K562 (cell line): Measurements from ENCODE around the gene KCNIP2. TPM values are rescaled to one million over a fixed set of nuclear protein-coding genes. Genes with fewer than 3 reads are reported as not detected.

Experiments used
- ATAC-seq: fragments of 200-7000 bp; cut with Tn5 transposase; 3 replicates; pipeline ENCODE4 v1.9.1; 2020; ENCODE audit warnings: moderate library complexity
- BruUV-seq: library from RNA; stranded (reverse); fragments of 400-500 nt; replicated peaks from 2 replicates; lab custom pipeline; 2021; lab: Mats Ljungman, UMichigan
- CTCF ChIA-PET: fragments of 300-600 bp; formaldehyde crosslinking; extraction: SDS; loops from one replicate; lab custom pipeline; 2021; ENCODE audit warnings: low intra/inter-chr PET ratio; lab: Yijun Ruan, JAX
- POLR2A ChIA-PET: fragments of 300-600, 350-650 bp; sonication (Branson Sonifier 250); formaldehyde crosslinking; extraction: SDS; loops from one replicate; lab custom pipeline; 2021; ENCODE audit warnings: antibody characterized with exemption, inconsistent platforms; lab: Yijun Ruan, JAX
- DNase-seq, 4 experiments: peaks; one replicate each; pipeline versions ENCODE4 v3.0.0 to v3.0.0-alpha.2; 2011 to 2018; ENCODE audit warnings: low spot score in 3 of 4, mixed read lengths in 3 of 4; ENCODE audit errors: extremely low read depth in 1 of 4
- FAIRE-seq: peaks from 2 replicates; lab custom pipeline; 2011; peaks lifted over from hg19 to GRCh38; lab: Jason Lieb, UNC
- H2AFZ ChIP-seq: 2 replicates; pipeline ENCODE4 v1.6.0; 2011; ENCODE audit warnings: low read depth, low read length, control low read depth, inconsistent platforms
- H3K27ac ChIP-seq: fragments of 200-600 bp; 3 replicates; pipeline ENCODE4 v1.8.0; 2011; ENCODE audit warnings: low read depth, mild to moderate bottlenecking, control low read depth, inconsistent platforms, low read length, moderate library complexity, mixed read lengths; ENCODE audit errors: extremely low read depth
- H3K27me3 ChIP-seq, 2 experiments: fragments of 300-600 bp in 1 of 2; 2 replicates in 1 of 2; 3 replicates in 1 of 2; pipeline versions ENCODE4 v1.6.0 to v1.8.0; 2011; ENCODE audit warnings: inconsistent platforms in 2 of 2, low read length in 2 of 2, mild to moderate bottlenecking in 1 of 2, mixed read lengths in 1 of 2, moderate library complexity in 1 of 2; ENCODE audit not compliant: control insufficient read depth in 2 of 2, insufficient read depth in 2 of 2
- H3K36me3 ChIP-seq: fragments of 300-600 bp; 3 replicates; pipeline ENCODE4 v1.8.0; 2011; ENCODE audit warnings: mild to moderate bottlenecking, low read length, inconsistent platforms; ENCODE audit not compliant: control insufficient read depth, insufficient read depth
- H3K4me1 ChIP-seq, 2 experiments: fragments of 200-600 bp in 1 of 2; replicated peaks in 1 of 2; 2 replicates in 1 of 2; 3 replicates in 1 of 2; pipeline versions ENCODE4 v1.5.1 to v1.8.0; 2011; ENCODE audit warnings: inconsistent platforms in 2 of 2, low read length in 2 of 2, mild to moderate bottlenecking in 1 of 2, mixed read lengths in 1 of 2, moderate library complexity in 1 of 2; ENCODE audit not compliant: control insufficient read depth in 2 of 2, insufficient read depth in 2 of 2
- H3K4me2 ChIP-seq: 2 replicates; pipeline ENCODE4 v1.6.1; 2011; ENCODE audit warnings: low read length, control low read depth, inconsistent platforms, mixed read lengths; ENCODE audit not compliant: insufficient read depth
- H3K4me3 ChIP-seq: fragments of 200-600 bp; sonication (generic), shearing (Covaris generic); 2 replicates; pipeline ENCODE4 v1.5.1; 2016; ENCODE audit warnings: control low read depth, inconsistent platforms
- H3K79me2 ChIP-seq: fragments of 200-600 bp; 3 replicates; pipeline ENCODE4 v1.8.0; 2011; ENCODE audit warnings: low read length, inconsistent platforms; ENCODE audit not compliant: control insufficient read depth, insufficient read depth
- H3K9ac ChIP-seq, 2 experiments: 2 replicates each; pipeline versions ENCODE4 v1.6.0 to v1.6.1; 2011; ENCODE audit warnings: low read depth in 2 of 2, low read length in 2 of 2, control low read depth in 1 of 2, inconsistent platforms in 1 of 2, mild to moderate bottlenecking in 1 of 2, mixed read lengths in 1 of 2; ENCODE audit not compliant: insufficient read depth in 1 of 2
- H3K9me1 ChIP-seq: one replicate; pipeline ENCODE4 v1.6.0; 2011; ENCODE audit warnings: inconsistent platforms, mild to moderate bottlenecking, low read length, moderate library complexity; ENCODE audit not compliant: control insufficient read depth, insufficient read depth
- H3K9me3 ChIP-seq: replicated peaks from 2 replicates; pipeline ENCODE4 v1.5.1; 2011; ENCODE audit warnings: low read depth, low read length, inconsistent platforms; ENCODE audit not compliant: control insufficient read depth, insufficient read depth
- H4K20me1 ChIP-seq: replicated peaks from 2 replicates; pipeline ENCODE4 v1.6.1; 2011; ENCODE audit warnings: low read length, inconsistent platforms, mixed read lengths; ENCODE audit not compliant: control insufficient read depth, insufficient read depth
- MBD2 ChIP-seq: sonication (generic); IDR thresholded peaks from 2 replicates; pipeline ENCODE4 v1.6.1; 2016; ENCODE audit warnings: low read depth, borderline replicate concordance
- NFRKB ChIP-seq: fragments of 450-650 bp; IDR thresholded peaks from 2 replicates; pipeline ENCODE4 v1.6.1; 2016; ENCODE audit warnings: low read depth
- in situ Hi-C: fragments of 300-500 bp; cut with MboI; formaldehyde crosslinking; loops from 4 replicates; pipeline ENCODE4 v1.15.0; 2018; ENCODE audit warnings: inconsistent platforms, mixed read lengths
- intact Hi-C: fragments of 100-400 bp; cut with micrococcal nuclease; formaldehyde crosslinking; loops from 2 replicates; pipeline ENCODE4 v1.14.2; 2022
- polyA plus RNA-seq, 8 experiments: library from polyadenylated mRNA; depleted of rRNA in 4 of 8; stranded (reverse) in 5 of 8; unstranded in 3 of 8; fragments of >200 nt; fragmentation: Nextera tagmentation in 2 of 8; fragmentation: Illumina TruSeq in 1 of 8; extraction: Ambion mirVana in 2 of 8; extraction: Trizol in 1 of 8; gene quantifications; 2 replicates each; pipeline versions ENCODE4 v1.2.1 to v1.2.3, GENCODE V29; 2011 to 2014; ENCODE audit warnings: inconsistent platforms in 1 of 8, missing spikeins in 1 of 8
- total RNA-seq, 7 experiments: library from RNA; depleted of rRNA in 6 of 7; stranded (reverse); fragments of >200 nt in 6 of 7; fragmentation: Illumina TruSeq in 2 of 7; extraction: Trizol in 2 of 7; gene quantifications; 2 replicates each; pipeline versions ENCODE4 v1.2.1 to v1.2.3, GENCODE V29; 2011 to 2021; ENCODE audit warnings: low replicate concordance in 1 of 7
- TF ChIP-seq, protein P1 (sequence below): fragments of 450-650 bp; IDR thresholded peaks from 2 replicates; pipeline ENCODE4 v1.6.1; 2017; ENCODE audit warnings: antibody characterized with exemption, mild to moderate bottlenecking
- TF ChIP-seq, protein P2 (sequence below), 2 experiments: fragments of 450-650 bp; conservative IDR thresholded peaks; 2 replicates each; pipeline ENCODE4 v1.6.1; 2017; ENCODE audit warnings: mild to moderate bottlenecking in 2 of 2, moderate library complexity in 2 of 2
- TF ChIP-seq, protein P3 (sequence below): fragments of 450-650 bp; IDR thresholded peaks from 2 replicates; pipeline ENCODE4 v1.6.1; 2016; ENCODE audit warnings: missing biosample characterization, missing genetic modification characterization

Gene KCNIP2
- total and polyA plus RNA-seq, 9 of the 15 experiments (the other 6 are each of a cell fraction or from before 2014, with no cell fraction given), result 2.5 to 7.6 (median 4.1) TPM

DNA sequence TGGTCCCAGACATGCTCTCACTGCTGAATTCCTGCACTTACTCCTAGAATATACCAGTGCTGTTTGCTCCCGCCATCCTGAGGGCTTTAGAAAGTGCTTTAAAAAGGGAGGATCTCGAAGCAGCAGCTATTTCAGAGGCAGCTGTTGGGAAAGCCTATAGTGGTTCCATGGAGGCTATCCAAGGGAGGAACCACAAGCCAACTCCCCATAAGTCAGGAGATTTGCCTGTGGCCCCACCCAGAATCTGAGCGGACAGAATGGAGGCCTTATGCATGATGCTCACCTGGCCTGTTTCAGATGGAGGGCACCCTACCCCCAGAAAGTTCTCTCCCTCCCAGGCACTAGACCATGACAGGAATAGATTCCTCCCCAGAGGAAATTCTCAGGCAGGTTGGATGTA is 2.3 kb upstream of the KCNIP2 start (continued):
- TF ChIP-seq MBD2, result no peak
- TF ChIP-seq, protein P1, sequence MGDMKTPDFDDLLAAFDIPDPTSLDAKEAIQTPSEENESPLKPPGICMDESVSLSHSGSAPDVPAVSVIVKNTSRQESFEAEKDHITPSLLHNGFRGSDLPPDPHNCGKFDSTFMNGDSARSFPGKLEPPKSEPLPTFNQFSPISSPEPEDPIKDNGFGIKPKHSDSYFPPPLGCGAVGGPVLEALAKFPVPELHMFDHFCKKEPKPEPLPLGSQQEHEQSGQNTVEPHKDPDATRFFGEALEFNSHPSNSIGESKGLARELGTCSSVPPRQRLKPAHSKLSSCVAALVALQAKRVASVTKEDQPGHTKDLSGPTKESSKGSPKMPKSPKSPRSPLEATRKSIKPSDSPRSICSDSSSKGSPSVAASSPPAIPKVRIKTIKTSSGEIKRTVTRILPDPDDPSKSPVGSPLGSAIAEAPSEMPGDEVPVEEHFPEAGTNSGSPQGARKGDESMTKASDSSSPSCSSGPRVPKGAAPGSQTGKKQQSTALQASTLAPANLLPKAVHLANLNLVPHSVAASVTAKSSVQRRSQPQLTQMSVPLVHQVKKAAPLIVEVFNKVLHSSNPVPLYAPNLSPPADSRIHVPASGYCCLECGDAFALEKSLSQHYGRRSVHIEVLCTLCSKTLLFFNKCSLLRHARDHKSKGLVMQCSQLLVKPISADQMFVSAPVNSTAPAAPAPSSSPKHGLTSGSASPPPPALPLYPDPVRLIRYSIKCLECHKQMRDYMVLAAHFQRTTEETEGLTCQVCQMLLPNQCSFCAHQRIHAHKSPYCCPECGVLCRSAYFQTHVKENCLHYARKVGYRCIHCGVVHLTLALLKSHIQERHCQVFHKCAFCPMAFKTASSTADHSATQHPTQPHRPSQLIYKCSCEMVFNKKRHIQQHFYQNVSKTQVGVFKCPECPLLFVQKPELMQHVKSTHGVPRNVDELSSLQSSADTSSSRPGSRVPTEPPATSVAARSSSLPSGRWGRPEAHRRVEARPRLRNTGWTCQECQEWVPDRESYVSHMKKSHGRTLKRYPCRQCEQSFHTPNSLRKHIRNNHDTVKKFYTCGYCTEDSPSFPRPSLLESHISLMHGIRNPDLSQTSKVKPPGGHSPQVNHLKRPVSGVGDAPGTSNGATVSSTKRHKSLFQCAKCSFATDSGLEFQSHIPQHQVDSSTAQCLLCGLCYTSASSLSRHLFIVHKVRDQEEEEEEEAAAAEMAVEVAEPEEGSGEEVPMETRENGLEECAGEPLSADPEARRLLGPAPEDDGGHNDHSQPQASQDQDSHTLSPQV, result no peak

DNA sequence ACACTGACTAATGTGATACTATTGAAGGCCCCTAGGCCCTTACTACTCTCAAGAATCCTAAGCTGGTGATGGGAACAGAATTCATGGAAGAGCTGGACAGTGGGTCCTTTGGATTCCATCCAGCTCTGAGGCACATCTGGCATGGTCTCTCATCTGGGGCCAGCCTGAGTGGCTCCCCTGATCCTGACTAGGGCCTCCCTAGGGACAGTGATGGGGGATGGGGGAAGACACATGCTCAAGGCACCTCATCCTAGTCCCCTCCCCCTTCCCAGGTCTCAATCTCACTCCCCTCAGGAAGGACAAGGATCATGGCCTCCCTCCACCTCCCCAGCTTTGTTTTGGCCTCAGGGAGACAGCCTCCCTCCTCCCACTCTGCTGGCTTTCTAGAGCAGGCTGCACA is 1.8 kb downstream of the KCNIP2 start:
- intact Hi-C loops (loop anchor here (5.0 to 10.0 kb wide), 2 partner anchors 215 to 273 kb away; partner anchors contain the start of gene ARMH3), in situ Hi-C loops (loop anchor here (5.0 to 25.0 kb wide), 5 partner anchors 235 to 770 kb away; partner anchors contain the start of genes ACTR1A, CUEDC2 and SUFU)
- H3K9me1 ChIP-seq, result no peaks in the 10 kb centered on the region
- peaks cover 2% of the 10 kb centered on the region; the same call in 1 of the 3 replicates for H3K36me3 ChIP-seq
- H3K4me2 ChIP-seq, result no peak overlapping the region
- no peak overlapping the region for H3K27ac ChIP-seq
- peak overlapping the region in 1 of 2 experiments; percentile 45; a peak in 1 of 4 replicates for H3K9ac ChIP-seq
- no peaks in the 10 kb centered on the region for H3K9me3 ChIP-seq
- FAIRE-seq (no peak), ATAC-seq (no peak), DNase-seq (peak; percentile 0 to 6 (median 2))
- TF ChIP-seq, protein P2, sequence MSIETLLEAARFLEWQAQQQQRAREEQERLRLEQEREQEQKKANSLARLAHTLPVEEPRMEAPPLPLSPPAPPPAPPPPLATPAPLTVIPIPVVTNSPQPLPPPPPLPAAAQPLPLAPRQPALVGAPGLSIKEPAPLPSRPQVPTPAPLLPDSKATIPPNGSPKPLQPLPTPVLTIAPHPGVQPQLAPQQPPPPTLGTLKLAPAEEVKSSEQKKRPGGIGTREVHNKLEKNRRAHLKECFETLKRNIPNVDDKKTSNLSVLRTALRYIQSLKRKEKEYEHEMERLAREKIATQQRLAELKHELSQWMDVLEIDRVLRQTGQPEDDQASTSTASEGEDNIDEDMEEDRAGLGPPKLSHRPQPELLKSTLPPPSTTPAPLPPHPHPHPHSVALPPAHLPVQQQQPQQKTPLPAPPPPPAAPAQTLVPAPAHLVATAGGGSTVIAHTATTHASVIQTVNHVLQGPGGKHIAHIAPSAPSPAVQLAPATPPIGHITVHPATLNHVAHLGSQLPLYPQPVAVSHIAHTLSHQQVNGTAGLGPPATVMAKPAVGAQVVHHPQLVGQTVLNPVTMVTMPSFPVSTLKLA (conservative IDR thresholded peaks at IDR 0.05), result no peak
- TF ChIP-seq NFRKB, result no peak
- TF ChIP-seq, protein P3, sequence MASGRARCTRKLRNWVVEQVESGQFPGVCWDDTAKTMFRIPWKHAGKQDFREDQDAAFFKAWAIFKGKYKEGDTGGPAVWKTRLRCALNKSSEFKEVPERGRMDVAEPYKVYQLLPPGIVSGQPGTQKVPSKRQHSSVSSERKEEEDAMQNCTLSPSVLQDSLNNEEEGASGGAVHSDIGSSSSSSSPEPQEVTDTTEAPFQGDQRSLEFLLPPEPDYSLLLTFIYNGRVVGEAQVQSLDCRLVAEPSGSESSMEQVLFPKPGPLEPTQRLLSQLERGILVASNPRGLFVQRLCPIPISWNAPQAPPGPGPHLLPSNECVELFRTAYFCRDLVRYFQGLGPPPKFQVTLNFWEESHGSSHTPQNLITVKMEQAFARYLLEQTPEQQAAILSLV (tag), result no peak
- no peaks in the 10 kb centered on the region for H3K27me3 ChIP-seq
- no TSS peak for BruUV-seq
- no peak overlapping the region for H3K4me3 ChIP-seq
- ChIA-PET POLR2A (interaction anchor here (0.6 to 2.9 kb wide), 11 partner anchors 24 to 304 kb away, joined by 3 to 35 read pairs (median 4); partner anchors contain the start of gene OGA), CTCF (no interaction called here)
- H4K20me1 ChIP-seq, result no peaks in the 10 kb centered on the region
- peaks cover 0 to 19% of the 10 kb centered on the region in 2 experiments; a peak in 4 of 5 replicates for H3K4me1 ChIP-seq
- H2AFZ ChIP-seq, result no peak overlapping the region
- no peaks in the 10 kb centered on the region for H3K79me2 ChIP-seq
